COR-L47 (cell line): ENCODE results near the gene HMGB3.
A peak's percentile ranks its signal among the peaks of the same experiment; 100 is the strongest.
"Not testable (repeated sequence)": the region's sequence is repeated elsewhere in the genome, so short reads cannot be mapped to it uniquely, and the experiment has no call there.

ENCODE experiments used
- DNase-seq: peaks from one replicate; lab custom pipeline; 2025; lab: John Stamatoyannopoulos, UW

HMGB3 gene

GRCh38 chrX:150982788-150983520, at the start of gene HMGB3:
TSS of gene HMGB3 (plus strand) at chrX:150983335. CDS start at chrX:150985600, 2,265 bp downstream.
- DNase-seq, result peak; percentile 90

- no peak for DNase-seq
These were observed 49.2 kb upstream of the HMGB3 start for GRCh38 chrX:150933945-150934350.

GRCh38 chrX:150934453-150934852, 48.7 kb upstream of the HMGB3 start:
- no peak for DNase-seq

GRCh38 chrX:150935467-150935866, 47.7 kb upstream of the HMGB3 start:
- DNase-seq, result no peak

GRCh38 chrX:150936556-150936955, 46.6 kb upstream of the HMGB3 start:
- DNase-seq, result no peak

- no peak for DNase-seq
These were observed 42.2 kb upstream of the HMGB3 start for GRCh38 chrX:150940844-150941495.

GRCh38 chrX:150941580-150941979, 41.6 kb upstream of the HMGB3 start:
- DNase-seq, result no peak

GRCh38 chrX:150942942-150943594, 40.1 kb upstream of the HMGB3 start:
- peak; percentile 11 for DNase-seq

GRCh38 chrX:150944233-150944632, 38.9 kb upstream of the HMGB3 start:
- DNase-seq, result no peak

GRCh38 chrX:150954951-150955350, 28.2 kb upstream of the HMGB3 start:
- DNase-seq, result no peak

GRCh38 chrX:150955590-150955989, 27.5 kb upstream of the HMGB3 start:
- DNase-seq, result no peak

GRCh38 chrX:150958177-150958576, 25.0 kb upstream of the HMGB3 start:
- DNase-seq, result no peak

GRCh38 chrX:150959557-150959956, 23.6 kb upstream of the HMGB3 start:
- DNase-seq, result no peak

GRCh38 chrX:150961631-150962030, 21.5 kb upstream of the HMGB3 start:
- DNase-seq, result no peak

- not testable (repeated sequence) for DNase-seq
These were observed 18.7 kb upstream of the HMGB3 start for GRCh38 chrX:150964416-150964815.

GRCh38 chrX:150966235-150966634, 16.9 kb upstream of the HMGB3 start:
- no peak for DNase-seq

GRCh38 chrX:150966742-150967141, 16.4 kb upstream of the HMGB3 start:
- no peak for DNase-seq

- no peak for DNase-seq
These were observed 15.3 kb upstream of the HMGB3 start for GRCh38 chrX:150967786-150968185.

- no peak for DNase-seq
These were observed 14.0 kb upstream of the HMGB3 start for GRCh38 chrX:150968862-150969720.

GRCh38 chrX:150972450-150972849, 10.7 kb upstream of the HMGB3 start:
- no peak for DNase-seq

GRCh38 chrX:150975655-150976390, 7.3 kb upstream of the HMGB3 start:
- DNase-seq, result no peak
